Gastroesophageal sphincter (tissue), 4 donors: Measurements from ENCODE around the gene PTPRF. TPM values are rescaled to one million over a fixed set of nuclear protein-coding genes. Genes with fewer than 3 reads are reported as not detected.

Experiments used
- ATAC-seq: fragments of 150-250 bp; one replicate; pipeline ENCODE4 v1.9.1; 2016; ENCODE audit warnings: mild to moderate bottlenecking, moderate library complexity
- H3K27ac ChIP-seq, 4 donors: fragments of 200-600 bp; sonication (generic) in 3 of 4; 1 replicate in 3 of 4; 2 replicates in 1 of 4; pipeline ENCODE4 v1.5.1; 2016 to 2019
- H3K27me3 ChIP-seq: fragments of 200-600 bp; sonication (generic); one replicate; pipeline ENCODE4 v1.5.1; 2019
- H3K36me3 ChIP-seq, 2 donors: fragments of 200-600 bp; sonication (generic); one replicate each; pipeline ENCODE4 v1.5.1; 2019; ENCODE audit warnings: control low read depth in 1 of 2
- H3K4me1 ChIP-seq, 3 donors: fragments of 200-600 bp; sonication (generic); 1 replicate in 2 of 3; 2 replicates in 1 of 3; pipeline ENCODE4 v1.5.1; 2016 to 2019; ENCODE audit warnings: control low read depth in 2 of 3
- H3K4me3 ChIP-seq, 2 donors: fragments of 200-600 bp; sonication (generic); one replicate each; pipeline ENCODE4 v1.5.1; 2019; ENCODE audit warnings: mild to moderate bottlenecking in 1 of 2, moderate library complexity in 1 of 2
- H3K9me3 ChIP-seq, 3 donors: fragments of 200-600 bp; sonication (generic); one replicate each; pipeline ENCODE4 v1.5.1; 2017 to 2019; ENCODE audit warnings: control low read depth in 2 of 3
- EP300 ChIP-seq: sonication (generic); formaldehyde crosslinking; IDR thresholded peaks from one replicate; pipeline ENCODE4 v1.6.1; 2017; ENCODE audit warnings: antibody characterized with exemption, mild to moderate bottlenecking
- POLR2A ChIP-seq, 2 donors: fragments of 450-650 bp; IDR thresholded peaks; one replicate each; pipeline ENCODE4 v1.6.1; 2017; ENCODE audit warnings: antibody characterized with exemption in 2 of 2, mild to moderate bottlenecking in 2 of 2, moderate library complexity in 1 of 2
- POLR2AphosphoS5 ChIP-seq: sonication (generic); formaldehyde crosslinking; IDR thresholded peaks from one replicate; pipeline ENCODE4 v1.6.1; 2017; ENCODE audit warnings: antibody characterized with exemption
- WGBS, 2 donors: methylation state at CpG; one replicate each; pipeline ENCODE4 v1.1.5; 2018; ENCODE audit warnings: low coverage in 1 of 2; 5-methylcytosine and 5-hydroxymethylcytosine counted together
- total RNA-seq, 4 donors: library from RNA; depleted of rRNA; stranded (reverse); fragments of >200 nt; gene quantifications; one replicate each; pipeline ENCODE4 v1.1.0, GENCODE V29; 2016
- TF ChIP-seq, protein P1 (sequence below), 4 experiments: fragments of 200-600 bp in 2 of 4; fragments of 450-650 bp in 2 of 4; sonication (generic) in 1 of 4; IDR thresholded peaks; one replicate each; pipeline ENCODE4 v1.5.1; 2017 to 2019; ENCODE audit warnings: antibody characterized with exemption in 4 of 4, mild to moderate bottlenecking in 2 of 4, moderate library complexity in 2 of 4

PTPRF gene
- total RNA-seq, 4 donors from 2014 or later = 55.8 to 80.4 (median 60.8) TPM

DNA sequence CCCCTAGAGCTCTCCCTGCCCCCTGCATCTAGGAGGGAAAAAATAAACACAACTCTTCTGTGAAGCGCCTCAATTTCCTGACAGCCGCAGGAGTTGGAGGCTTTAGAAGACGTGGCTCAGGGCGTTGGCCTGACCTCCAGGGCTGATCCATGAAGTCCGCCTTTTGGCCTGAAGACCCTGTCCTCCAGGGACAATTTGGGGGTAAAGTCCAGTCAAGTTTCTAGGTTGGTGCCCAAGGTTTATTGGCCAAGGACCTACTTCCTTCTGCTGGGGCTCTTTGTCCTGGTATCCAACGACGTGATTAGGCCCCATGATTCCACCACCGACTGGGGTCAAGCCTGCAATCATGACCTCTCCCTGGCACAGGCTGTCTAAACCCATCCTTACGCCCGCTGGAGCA is 54.9 kb downstream of the PTPRF start:
- Histone ChIP-seq H3K9me3 (no peaks in the 10 kb centered on the region), H3K36me3 (peaks cover 0 to 75% of the 10 kb centered on the region in 2 donors), H3K27me3 (no peaks in the 10 kb centered on the region), H3K4me3 (no peak overlapping the region), H3K4me1 (peaks cover 0 to 9% (median 0%) of the 10 kb centered on the region in 3 donors), H3K27ac (no peak overlapping the region)
- 88 to 94% methylated on average over 3 to 6 of the region's 10 CpGs for WGBS, 2 donors
- ATAC-seq = no peak
- TF ChIP-seq EP300 (no peak), POLR2A (IDR thresholded peaks at IDR 0.05) (no peak), POLR2AphosphoS5 (no peak)
- TF ChIP-seq, protein P1, sequence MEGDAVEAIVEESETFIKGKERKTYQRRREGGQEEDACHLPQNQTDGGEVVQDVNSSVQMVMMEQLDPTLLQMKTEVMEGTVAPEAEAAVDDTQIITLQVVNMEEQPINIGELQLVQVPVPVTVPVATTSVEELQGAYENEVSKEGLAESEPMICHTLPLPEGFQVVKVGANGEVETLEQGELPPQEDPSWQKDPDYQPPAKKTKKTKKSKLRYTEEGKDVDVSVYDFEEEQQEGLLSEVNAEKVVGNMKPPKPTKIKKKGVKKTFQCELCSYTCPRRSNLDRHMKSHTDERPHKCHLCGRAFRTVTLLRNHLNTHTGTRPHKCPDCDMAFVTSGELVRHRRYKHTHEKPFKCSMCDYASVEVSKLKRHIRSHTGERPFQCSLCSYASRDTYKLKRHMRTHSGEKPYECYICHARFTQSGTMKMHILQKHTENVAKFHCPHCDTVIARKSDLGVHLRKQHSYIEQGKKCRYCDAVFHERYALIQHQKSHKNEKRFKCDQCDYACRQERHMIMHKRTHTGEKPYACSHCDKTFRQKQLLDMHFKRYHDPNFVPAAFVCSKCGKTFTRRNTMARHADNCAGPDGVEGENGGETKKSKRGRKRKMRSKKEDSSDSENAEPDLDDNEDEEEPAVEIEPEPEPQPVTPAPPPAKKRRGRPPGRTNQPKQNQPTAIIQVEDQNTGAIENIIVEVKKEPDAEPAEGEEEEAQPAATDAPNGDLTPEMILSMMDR (IDR thresholded peaks at IDR 0.05) = no peak

GRCh38 chr1:43586136-43586731 is 55.6 kb downstream of the PTPRF start:
- peaks cover 0 to 9% (median 0%) of the 10 kb centered on the region in 3 donors for H3K4me1 ChIP-seq
- H3K27ac ChIP-seq = no peak overlapping the region
- TF ChIP-seq EP300 (no peak), POLR2A (IDR thresholded peaks at IDR 0.05) (no peak), POLR2AphosphoS5 (no peak)
- TF ChIP-seq, protein P1 (IDR thresholded peaks at IDR 0.05) = no peak
- H3K9me3 ChIP-seq = no peaks in the 10 kb centered on the region
- peaks cover 0 to 78% of the 10 kb centered on the region in 2 donors for H3K36me3 ChIP-seq
- no peak for ATAC-seq
- WGBS, 2 donors = 80 to 94% methylated on average over 1 to 2 of the region's 6 CpGs
- H3K4me3 ChIP-seq = no peak overlapping the region
- H3K27me3 ChIP-seq = no peaks in the 10 kb centered on the region

GRCh38 chr1:43587001-43587400 is 56.3 kb downstream of the PTPRF start:
- H3K4me3 ChIP-seq = no peak overlapping the region
- peaks cover 0 to 7% (median 0%) of the 10 kb centered on the region in 3 donors for H3K4me1 ChIP-seq
- 64 to 75% methylated on average over 2 of the region's 2 CpGs for WGBS, 2 donors
- no peak overlapping the region for H3K27ac ChIP-seq
- H3K27me3 ChIP-seq = no peaks in the 10 kb centered on the region
- ATAC-seq = no peak
- TF ChIP-seq POLR2AphosphoS5 (no peak), EP300 (no peak), POLR2A (IDR thresholded peaks at IDR 0.05) (no peak)
- TF ChIP-seq, protein P1 (IDR thresholded peaks at IDR 0.05) = no peak
- peaks cover 0 to 86% of the 10 kb centered on the region in 2 donors for H3K36me3 ChIP-seq
- H3K9me3 ChIP-seq = no peaks in the 10 kb centered on the region

DNA sequence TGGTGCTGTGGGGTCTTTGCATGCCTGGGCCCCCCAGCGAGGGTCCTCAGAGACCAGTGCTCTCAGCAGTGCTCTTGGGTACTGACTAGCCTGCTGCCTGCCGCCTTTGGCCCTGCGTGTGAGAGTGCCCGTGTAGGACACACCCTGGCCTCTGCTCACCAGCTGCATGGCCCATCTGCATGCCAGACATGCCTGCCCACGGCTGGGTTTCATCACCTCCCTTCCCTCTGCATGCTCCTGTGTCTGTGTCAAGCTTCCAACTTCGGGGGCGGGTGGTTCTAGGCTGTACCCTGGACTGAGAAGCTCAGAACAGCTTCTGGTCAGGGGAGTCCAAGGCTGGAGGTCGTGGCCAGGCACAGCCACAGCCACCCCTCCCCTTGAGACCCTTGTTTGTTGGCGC is 56.9 kb downstream of the PTPRF start:
- Histone ChIP-seq H3K36me3 (peaks cover 0 to 88% of the 10 kb centered on the region in 2 donors), H3K9me3 (no peaks in the 10 kb centered on the region), H3K4me3 (no peak overlapping the region), H3K4me1 (peaks cover 0 to under 1% (median 0%) of the 10 kb centered on the region in 3 donors), H3K27me3 (no peaks in the 10 kb centered on the region), H3K27ac (no peak overlapping the region)
- TF ChIP-seq POLR2AphosphoS5 = no peak
- TF ChIP-seq POLR2A (IDR thresholded peaks at IDR 0.05) = no peak
- TF ChIP-seq, protein P1 (IDR thresholded peaks at IDR 0.05) = no peak
- TF ChIP-seq EP300 = no peak
- ATAC-seq = no peak
- WGBS, 2 donors = 62 to 100% methylated on average over 1 to 5 of the region's 9 CpGs

DNA sequence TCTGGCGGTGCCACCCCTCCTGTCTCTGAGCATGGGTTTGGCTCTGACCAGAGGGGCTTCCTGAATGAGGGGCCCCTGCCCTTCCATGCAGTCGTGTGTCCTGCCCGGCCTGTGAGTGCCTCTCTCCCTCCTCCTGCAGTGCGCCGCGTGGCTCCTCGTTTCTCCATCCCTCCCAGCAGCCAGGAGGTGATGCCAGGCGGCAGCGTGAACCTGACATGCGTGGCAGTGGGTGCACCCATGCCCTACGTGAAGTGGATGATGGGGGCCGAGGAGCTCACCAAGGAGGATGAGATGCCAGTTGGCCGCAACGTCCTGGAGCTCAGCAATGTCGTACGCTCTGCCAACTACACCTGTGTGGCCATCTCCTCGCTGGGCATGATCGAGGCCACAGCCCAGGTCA is 57.9 kb downstream of the PTPRF start:
- H3K36me3 ChIP-seq = peaks cover 0 to 88% of the 10 kb centered on the region in 2 donors
- no peaks in the 10 kb centered on the region for H3K4me1 ChIP-seq
- ATAC-seq = no peak
- H3K9me3 ChIP-seq = no peaks in the 10 kb centered on the region
- no peaks in the 10 kb centered on the region for H3K27me3 ChIP-seq
- TF ChIP-seq EP300 (no peak), POLR2AphosphoS5 (no peak), POLR2A (IDR thresholded peaks at IDR 0.05) (no peak)
- TF ChIP-seq, protein P1 (IDR thresholded peaks at IDR 0.05) = no peak
- no peak overlapping the region for H3K4me3 ChIP-seq
- H3K27ac ChIP-seq = no peak overlapping the region
- no CpG with 5 or more reads among the region's 18 CpGs for WGBS, 2 donors
